GM10847 (cell line): ENCODE data around the gene NLK.

ENCODE experiments used
- POLR2A ChIP-seq: IDR thresholded peaks from 2 replicates; pipeline ENCODE4 v1.6.1; 2011; ENCODE audit not compliant: insufficient read length; ENCODE audit errors: extremely low read depth

The NLK gene

GRCh38 chr17:28145348-28145747, 102.9 kb downstream of the NLK start:
- no peak for TF ChIP-seq POLR2A

GRCh38 chr17:28147017-28147416, 104.5 kb downstream of the NLK start:
- no peak for TF ChIP-seq POLR2A

GRCh38 chr17:28151001-28151400, 108.5 kb downstream of the NLK start:
- no peak for TF ChIP-seq POLR2A

GRCh38 chr17:28154214-28154613, 111.7 kb downstream of the NLK start:
- TF ChIP-seq POLR2A = no peak

- no peak for TF ChIP-seq POLR2A
These were observed 116.5 kb downstream of the NLK start for GRCh38 chr17:28159004-28159403.

GRCh38 chr17:28159924-28160323, 117.4 kb downstream of the NLK start:
- TF ChIP-seq POLR2A = no peak

GRCh38 chr17:28160610-28161009, 118.1 kb downstream of the NLK start:
- no peak for TF ChIP-seq POLR2A

GRCh38 chr17:28161311-28161710, 118.8 kb downstream of the NLK start:
- no peak for TF ChIP-seq POLR2A

GRCh38 chr17:28166478-28166877, 124.0 kb downstream of the NLK start:
- no peak for TF ChIP-seq POLR2A

GRCh38 chr17:28169621-28170349, 127.3 kb downstream of the NLK start:
- TF ChIP-seq POLR2A = no peak

- no peak for TF ChIP-seq POLR2A
These were observed 128.3 kb downstream of the NLK start for GRCh38 chr17:28170771-28171170.

GRCh38 chr17:28173031-28173561, 130.6 kb downstream of the NLK start:
- no peak for TF ChIP-seq POLR2A

- no peak for TF ChIP-seq POLR2A
These were observed 131.3 kb downstream of the NLK start for GRCh38 chr17:28173801-28174200.

- TF ChIP-seq POLR2A = no peak
These were observed 132.0 kb downstream of the NLK start for GRCh38 chr17:28174352-28175046.

- no peak for TF ChIP-seq POLR2A
These were observed 134.9 kb downstream of the NLK start for GRCh38 chr17:28177351-28177750.

GRCh38 chr17:28178800-28179199, 136.3 kb downstream of the NLK start:
- TF ChIP-seq POLR2A = no peak
